Measurements from ENCODE around the gene RIN2.
A peak's percentile ranks its signal among the peaks of the same experiment; 100 is the strongest.
"Not testable (repeated sequence)": the region's sequence is repeated elsewhere in the genome, so short reads cannot be mapped to it uniquely, and the experiment has no call there.

Gene RIN2

DNA sequence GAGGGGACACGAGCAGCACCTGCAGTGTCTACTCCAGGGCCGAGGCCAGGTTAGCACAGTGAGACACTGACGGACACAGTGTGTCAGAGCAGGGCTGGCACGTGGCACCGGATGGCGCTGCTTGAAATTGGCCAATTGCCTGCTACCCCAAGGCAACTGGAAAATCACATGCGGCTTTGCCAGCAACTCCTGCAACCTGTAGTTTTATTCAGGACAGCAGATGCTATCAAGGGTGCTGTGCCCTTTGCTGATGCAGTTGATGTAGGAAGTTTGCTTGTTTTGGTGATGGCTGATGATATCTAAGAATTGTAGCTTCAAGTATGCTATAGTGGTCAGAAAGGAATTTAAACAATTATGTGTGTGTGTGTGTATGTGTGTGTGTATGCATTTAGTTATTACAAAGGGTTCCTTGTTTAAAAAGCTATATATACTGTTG is 25.9 kb downstream of the RIN2 start:
- no peak for DNase-seq (ENCODE audit: low read depth)
- no peak overlapping the region for H3K4me3 ChIP-seq (ENCODE audit: low read depth, low read length)

DNA sequence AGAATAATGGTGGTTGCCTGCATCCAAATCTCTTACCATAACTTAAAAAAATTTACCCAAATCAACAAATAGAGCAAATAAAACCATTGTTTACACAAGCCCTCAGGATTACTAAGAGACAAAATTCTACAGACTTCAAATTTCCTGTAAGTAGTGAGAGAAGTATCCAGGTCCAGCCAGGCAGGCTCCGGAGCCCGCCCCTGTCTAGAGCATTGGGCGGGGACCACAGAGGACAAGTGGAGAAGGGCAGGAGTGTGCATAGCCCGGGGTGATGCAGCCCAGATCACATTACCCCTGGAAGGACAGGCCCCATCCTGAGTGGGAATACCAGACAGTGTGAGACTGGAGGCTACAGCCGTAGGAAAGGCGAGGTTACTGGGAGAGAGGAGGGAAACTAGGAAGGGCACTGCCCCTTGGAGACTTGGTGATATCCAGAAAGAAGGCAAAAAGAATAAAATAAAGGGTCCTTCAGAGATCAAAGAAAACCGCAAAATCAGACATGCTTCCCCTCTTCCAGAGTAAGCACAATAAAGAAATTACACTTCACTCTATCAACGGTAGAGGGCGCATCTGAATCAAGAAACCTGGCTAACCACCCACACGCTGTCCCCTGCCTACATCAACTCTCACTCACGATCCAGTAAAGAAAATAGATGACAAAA is 26.6 kb downstream of the RIN2 start:
- DNase-seq (ENCODE audit: low read depth): peak; percentile 61

DNA sequence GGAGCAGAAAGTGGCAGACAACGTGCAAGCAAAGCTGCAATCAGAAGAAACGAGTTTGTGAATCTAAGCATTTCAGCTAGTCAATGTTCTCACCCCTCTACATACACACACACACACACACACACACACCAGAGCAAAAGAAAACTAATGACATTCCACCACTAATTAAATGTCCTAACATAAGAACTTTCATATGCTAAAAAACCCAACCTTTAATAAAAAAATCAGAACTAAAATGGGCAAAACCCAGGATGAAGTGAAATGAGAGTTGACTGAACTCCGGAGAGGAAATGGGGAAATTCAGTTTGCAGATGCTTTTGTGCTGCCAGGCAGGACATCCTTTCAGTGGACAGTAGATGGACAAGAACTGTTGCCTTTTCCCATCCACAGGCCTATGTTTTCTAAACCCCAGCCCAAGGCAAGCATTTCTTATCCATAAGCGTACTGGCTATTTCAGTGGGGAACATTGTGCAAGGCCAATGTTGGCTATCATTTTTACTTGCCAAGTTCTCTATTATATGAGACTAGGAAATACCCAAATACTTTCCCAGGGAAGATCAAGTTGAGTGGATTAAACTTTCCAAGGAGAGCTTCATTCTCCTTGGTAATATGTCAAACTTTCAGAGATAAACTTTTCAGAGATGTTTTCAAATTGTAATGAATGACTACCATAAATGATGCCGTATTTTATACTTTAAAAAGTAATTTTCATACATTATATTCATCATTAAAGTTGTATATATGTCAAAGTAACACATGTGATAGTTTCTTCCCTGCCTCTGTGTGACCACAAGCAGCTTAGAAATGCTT is 27.3 kb downstream of the RIN2 start:
- peak; percentile 34 for DNase-seq (ENCODE audit: low read depth)
- no peak overlapping the region for H3K4me3 ChIP-seq (ENCODE audit: low read depth, low read length)

More for the DNA sequence above, 26.6 kb downstream of the RIN2 start:
- H3K4me3 ChIP-seq (ENCODE audit: low read depth, low read length): no peak overlapping the region

DNA sequence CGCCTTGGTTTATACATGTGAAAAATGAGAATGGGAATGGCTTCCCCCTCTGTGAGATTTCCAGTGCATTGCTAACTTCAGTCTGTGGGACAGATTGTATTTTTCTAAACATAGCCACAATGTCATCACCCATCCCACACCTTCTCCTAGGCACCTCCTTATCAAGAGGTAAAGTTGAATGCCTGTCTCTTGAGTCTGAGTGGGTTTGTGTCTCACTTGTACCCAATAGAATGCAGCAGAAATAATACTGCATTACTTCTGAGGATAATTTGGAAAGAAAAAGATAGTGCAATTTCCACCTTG is 27.9 kb downstream of the RIN2 start:
- DNase-seq (ENCODE audit: low read depth): no peak
- no peak overlapping the region for H3K4me3 ChIP-seq (ENCODE audit: low read depth, low read length)

DNA sequence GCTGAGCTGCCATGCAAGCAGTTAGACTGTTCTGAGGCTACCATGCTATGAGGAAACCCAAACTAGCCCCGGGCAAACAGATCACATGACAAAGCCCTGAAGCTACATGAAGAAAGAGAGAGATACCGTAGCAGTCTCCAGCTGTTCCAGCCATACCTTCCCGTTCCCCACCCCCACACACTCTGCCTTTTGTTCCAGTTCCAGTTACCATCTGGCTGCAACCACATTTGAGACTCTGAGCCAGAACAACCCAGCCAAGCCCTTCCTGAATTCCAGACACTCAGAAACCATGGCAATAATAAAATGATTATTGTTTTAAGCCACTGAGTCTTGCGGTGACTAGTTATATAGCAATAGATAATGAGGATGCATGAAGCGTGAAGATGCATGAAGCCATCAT is 28.3 kb downstream of the RIN2 start:
- peak; percentile 73 for DNase-seq (ENCODE audit: low read depth)
- H3K4me3 ChIP-seq (ENCODE audit: low read depth, low read length): no peak overlapping the region

DNA sequence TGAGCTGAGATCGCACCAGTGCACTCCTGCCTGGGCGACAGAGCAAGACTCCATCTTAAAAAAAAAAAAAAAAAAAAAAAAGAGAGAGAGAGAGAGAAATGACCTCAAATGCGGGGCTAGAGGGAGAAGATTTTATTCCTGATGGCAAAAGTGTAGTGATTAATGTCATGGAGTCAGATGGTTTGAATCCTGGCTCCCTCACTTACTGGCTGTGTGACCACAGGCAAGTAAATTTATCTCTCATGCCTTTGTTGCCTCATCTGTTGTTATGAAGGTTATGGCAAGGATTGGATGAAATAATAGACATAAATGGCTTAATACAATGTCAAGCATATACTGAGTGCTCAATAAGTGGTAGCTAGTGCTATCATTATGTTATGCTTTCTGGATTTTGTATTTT is 29.3 kb downstream of the RIN2 start:
- DNase-seq (ENCODE audit: low read depth): no peak
- H3K4me3 ChIP-seq (ENCODE audit: low read depth, low read length): no peak overlapping the region

DNA sequence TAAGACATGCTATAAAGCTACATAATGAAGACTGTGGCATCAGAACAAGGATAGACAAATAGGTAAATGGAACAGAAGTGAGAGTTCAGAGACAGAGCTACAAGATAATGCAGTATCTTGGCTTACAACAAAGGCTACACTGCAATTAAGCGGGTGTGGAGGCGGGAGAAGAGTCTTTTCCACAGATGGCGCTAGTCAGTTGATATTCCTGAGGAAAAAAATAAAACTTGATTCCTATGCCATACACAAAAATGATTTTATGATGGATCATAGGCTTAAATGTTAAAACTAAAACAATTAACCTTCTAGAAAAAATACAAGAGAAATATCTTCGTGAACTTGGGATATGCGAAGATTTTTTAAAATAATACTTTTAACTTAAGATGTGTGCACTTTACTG is 31.0 kb downstream of the RIN2 start:
- no peak for DNase-seq (ENCODE audit: low read depth)
- H3K4me3 ChIP-seq (ENCODE audit: low read depth, low read length): no peak overlapping the region

DNA sequence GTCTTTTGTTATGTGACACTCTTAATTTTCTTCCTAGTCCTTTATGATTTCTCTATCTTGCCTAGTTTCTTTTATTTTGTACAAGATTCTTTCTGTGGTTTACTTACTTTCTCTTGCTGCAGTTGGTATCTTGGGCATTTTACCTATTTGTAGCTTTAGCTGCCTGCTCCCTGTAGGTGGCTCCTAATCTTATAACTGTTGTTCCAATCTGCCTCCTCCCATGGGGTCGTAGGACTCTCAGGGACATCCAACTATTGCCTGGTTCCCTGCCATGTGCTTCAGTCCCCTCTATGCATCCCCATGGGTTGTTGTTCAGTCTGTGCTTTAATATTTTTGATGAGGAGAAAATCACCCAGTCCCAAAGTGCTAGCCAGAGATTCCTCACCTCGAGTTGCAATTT is 31.4 kb downstream of the RIN2 start:
- DNase-seq (ENCODE audit: low read depth): no peak
- no peak overlapping the region for H3K4me3 ChIP-seq (ENCODE audit: low read depth, low read length)

DNA sequence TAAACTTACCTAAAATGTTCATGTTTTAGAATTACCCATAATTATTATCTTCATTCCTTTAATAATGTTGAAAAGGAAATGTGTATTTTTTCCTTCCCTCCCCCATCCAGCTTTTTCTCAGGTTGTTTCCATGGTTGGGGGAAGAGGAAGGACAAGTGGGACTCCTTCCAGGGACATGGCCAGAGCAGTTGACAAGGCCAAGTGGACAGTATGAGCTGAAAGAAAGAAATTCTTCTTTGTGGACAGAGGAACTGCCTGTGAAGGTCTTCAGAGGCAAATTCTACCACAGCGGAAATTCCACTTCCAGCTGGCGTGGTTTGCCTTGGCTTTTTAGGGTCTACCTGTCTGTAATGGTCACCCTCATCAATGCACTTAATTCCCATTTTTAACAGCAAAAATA is 33.8 kb downstream of the RIN2 start:
- no peak overlapping the region for H3K4me3 ChIP-seq (ENCODE audit: low read depth, low read length)
- DNase-seq (ENCODE audit: low read depth): no peak

DNA sequence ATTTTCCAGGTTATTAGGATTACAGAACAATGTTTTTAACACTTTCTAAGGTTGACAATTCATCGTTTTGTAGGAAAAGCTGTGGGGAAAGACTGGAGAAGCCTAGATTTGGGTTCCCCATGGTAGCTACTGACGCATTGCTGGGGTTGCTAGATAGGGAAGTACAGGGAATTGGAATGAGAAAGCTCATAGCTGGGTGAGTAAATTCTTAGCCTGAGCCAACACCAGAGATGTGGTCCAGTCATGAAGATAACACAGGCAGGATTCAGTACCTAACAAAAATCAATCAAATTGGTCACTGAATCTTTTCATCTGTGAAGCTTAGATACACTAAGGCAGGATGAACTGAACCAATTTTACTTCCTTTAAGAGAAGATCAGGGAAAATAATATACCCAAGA is 35.7 kb downstream of the RIN2 start:
- no peak for DNase-seq (ENCODE audit: low read depth)

DNA sequence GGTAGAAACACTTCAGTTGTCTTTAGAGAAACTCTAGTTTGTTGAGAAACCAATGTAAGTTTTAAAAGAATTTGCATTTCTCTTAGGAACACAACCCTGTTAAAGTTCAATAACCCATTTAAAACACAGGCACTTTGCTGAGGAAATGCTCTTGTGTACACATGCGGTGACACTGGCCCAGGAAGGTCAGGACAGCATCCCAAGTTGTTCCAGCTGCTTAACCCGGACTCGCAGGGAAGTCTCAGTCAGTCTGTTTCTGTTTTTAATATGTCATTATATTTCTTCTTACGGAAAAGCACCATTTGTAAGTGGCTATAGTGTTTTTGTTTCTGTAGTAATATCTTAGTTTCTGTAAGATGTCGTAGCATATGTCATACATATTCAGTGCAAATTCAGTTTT is 36.9 kb downstream of the RIN2 start:
- DNase-seq (ENCODE audit: low read depth): no peak
- H3K4me3 ChIP-seq (ENCODE audit: low read depth, low read length): no peak overlapping the region

More for the DNA sequence above, 35.7 kb downstream of the RIN2 start:
- H3K4me3 ChIP-seq (ENCODE audit: low read depth, low read length): no peak overlapping the region

DNA sequence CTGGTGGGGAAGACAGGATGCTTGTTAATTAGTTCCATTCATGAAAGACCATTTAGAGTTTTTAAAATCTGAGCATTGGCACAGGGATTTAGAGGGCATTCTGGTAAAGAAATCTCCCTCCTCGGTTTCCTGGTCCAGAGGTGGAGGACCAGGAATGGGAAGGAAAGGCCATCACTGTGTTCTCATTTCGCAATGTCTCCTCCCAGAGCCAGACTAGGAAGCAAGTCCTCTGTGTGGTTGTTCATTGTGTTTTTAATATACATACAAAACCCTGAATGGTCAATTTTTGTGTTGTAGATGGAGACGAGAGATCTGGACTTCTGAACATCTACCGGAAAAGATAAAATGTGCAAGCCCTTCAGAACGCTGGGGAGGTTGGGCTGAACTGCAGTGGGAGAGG is 41.3 kb downstream of the RIN2 start:
- DNase-seq (ENCODE audit: low read depth): no peak
- no peak overlapping the region for H3K4me3 ChIP-seq (ENCODE audit: low read depth, low read length)

DNA sequence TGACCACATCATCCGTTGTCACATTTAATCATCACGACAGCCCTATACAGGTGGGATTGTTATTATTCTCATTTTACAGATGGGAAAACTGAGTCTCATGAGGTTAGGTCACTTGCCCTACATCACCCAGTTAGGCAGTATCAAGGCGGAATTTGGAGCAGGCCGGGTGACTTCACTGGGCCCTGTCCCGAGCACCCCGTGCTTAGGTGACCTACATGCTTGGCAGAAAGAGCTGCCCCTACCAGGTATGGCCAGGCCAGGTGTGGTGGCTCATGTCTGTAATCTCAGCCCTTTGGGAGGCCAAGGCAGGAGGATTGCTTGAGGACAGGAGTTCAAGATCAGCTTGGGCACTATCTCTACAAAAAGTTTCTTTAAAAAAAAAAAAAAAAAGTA is 44.0 kb downstream of the RIN2 start:
- no peak for DNase-seq (ENCODE audit: low read depth)
- no peak overlapping the region for H3K4me3 ChIP-seq (ENCODE audit: low read depth, low read length)

DNA sequence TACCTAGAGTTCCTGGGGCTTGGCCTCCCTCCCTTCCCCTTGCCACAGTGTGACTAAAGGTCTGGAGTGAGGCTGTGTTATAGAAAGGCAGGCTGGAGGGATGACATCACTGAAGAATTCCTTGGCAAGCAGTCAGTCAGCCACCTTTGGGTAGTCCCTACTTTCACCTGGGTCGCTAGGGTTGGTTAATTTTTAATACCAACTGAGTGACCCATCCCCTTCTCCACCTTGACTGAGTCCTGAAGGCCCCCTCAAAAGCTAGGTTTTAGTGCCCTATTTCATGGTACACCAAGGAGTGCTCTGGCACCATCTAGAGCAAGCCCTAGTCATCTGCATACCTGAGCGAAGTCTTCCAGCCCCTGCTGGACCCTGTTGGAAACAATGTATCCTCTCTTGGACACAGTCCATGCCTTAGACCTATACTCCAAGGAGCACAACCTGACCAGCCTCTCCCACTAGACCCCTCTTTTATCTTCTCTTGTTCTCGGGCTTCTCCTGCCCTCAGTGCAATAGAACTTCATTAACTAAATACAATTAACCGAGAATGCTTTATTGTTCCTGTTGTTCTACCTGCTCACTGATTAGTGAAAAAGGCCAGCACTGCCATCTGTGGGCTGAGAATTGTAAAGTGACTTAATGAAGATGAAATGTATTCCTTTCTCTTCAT is 44.6 kb downstream of the RIN2 start:
- H3K4me3 ChIP-seq (ENCODE audit: low read depth, low read length): no peak overlapping the region
- no peak for DNase-seq (ENCODE audit: low read depth)

DNA sequence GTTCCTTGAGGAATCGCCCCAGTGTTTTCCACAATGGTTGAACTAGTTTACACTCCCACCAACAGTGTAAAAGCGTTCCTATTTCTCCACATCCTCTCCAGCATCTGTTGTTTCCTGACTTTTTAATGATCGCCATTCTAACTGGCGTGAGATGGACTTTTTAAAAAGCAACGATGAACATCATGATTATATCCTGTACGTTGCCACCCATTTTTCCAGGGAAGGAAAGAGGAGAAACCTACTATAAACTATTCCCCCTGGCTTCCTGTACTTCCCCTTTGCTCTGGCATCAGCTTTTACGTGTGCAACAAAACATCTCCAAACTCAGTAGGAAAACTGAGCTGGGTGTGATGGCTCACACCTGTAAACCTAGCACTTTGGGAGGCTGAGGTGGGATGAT is 48.2 kb downstream of the RIN2 start:
- H3K4me3 ChIP-seq (ENCODE audit: low read depth, low read length); DNase-seq (ENCODE audit: low read depth): not testable (repeated sequence)

DNA sequence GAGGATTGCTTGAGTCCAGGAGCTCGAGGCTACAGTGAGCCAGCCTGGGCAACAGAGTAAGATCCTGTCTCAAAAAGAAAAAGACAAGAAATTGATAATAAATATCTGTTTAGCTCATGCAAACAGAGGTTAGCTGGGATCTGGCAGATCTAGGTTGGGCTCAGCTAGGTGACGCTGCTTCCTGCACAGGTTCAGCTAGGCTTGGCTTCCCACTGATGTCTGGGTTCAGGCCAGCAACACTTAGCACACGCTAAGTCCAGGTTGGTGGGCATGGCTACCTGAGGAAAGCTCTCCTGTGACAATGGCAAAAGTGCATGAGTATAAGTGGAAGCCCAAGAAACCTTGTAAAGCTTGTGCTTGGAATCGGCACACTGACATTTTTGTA is 48.7 kb downstream of the RIN2 start:
- no peak for DNase-seq (ENCODE audit: low read depth)
- H3K4me3 ChIP-seq (ENCODE audit: low read depth, low read length): no peak overlapping the region

DNA sequence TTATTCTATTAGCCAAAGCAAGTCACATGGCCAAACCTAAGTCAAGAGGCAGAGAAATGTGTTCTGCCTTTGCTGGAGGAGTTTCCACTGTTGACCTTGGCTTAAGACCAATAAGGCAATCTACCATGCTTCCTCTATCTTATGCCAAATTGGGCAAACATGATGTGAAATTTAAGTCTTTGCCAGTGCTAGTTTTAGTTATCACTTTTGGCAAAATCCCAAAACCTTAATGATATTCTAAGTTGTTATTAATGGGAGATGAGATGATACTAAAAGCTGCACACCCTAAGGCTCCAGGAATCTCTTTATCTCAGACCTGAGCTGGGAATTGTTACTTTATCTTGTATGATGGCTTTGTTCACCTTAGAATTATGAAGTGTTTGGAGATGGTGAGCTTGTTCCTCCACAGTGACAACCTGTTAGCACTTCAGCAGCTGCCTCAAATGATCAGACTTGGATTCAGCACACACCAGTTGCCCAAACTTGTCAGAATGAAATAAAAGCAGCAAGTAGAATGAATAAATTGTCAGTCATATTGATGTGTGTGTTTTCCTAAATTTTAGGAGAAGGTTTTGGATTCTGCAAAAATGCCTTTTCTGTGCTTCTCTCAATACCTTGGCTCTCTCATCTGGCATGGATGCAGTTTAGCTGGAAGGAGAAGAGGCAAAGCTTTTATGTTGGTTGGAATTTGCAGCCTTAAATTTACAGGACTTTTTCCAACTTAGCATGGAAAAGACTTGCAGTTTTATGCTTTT is 49.3 kb downstream of the RIN2 start:
- H3K4me3 ChIP-seq (ENCODE audit: low read depth, low read length): no peak overlapping the region
- DNase-seq (ENCODE audit: low read depth): no peak

Data from skeletal muscle cell (primary cell).